CD8-positive, alpha-beta memory T cell (primary cell): Measurements from ENCODE around the gene SCGB1D4. TPM values are rescaled to one million over a fixed set of nuclear protein-coding genes. Genes with fewer than 3 reads are reported as not detected.
"Not testable (repeated sequence)": the region's sequence is repeated elsewhere in the genome, so short reads cannot be mapped to it uniquely, and the experiment has no call there.

Experiments used
- CTCF ChIA-PET: fragments of 350-600 bp; sonication (Branson Sonifier 250); formaldehyde crosslinking; loops from one replicate; lab custom pipeline; 2021; ENCODE audit warnings: antibody characterized with exemption; lab: Charles Lee
- POLR2A ChIA-PET: fragments of 350-600 bp; sonication (Branson Sonifier 250); formaldehyde crosslinking; loops from one replicate; lab custom pipeline; 2021; ENCODE audit warnings: antibody characterized with exemption; lab: Charles Lee
- DNase-seq, 5 donors: peaks; one replicate each; pipeline versions ENCODE4 v3.0.0 to v3.0.0-alpha.2; 2020 to 2022; ENCODE audit warnings: mixed read lengths in 1 of 5
- H3K27ac ChIP-seq: one replicate; pipeline ENCODE4 v1.7.0; 2013; ENCODE audit warnings: low read depth, mild to moderate bottlenecking, low read length, moderate library complexity
- H3K27me3 ChIP-seq: 2 replicates; pipeline ENCODE4 v1.7.0; 2013; ENCODE audit warnings: low read length, mild to moderate bottlenecking; ENCODE audit not compliant: insufficient read depth, poor library complexity, severe bottlenecking
- H3K36me3 ChIP-seq: 2 replicates; pipeline ENCODE4 v1.7.0; 2013; ENCODE audit warnings: mild to moderate bottlenecking, low read length, moderate library complexity; ENCODE audit not compliant: insufficient read depth
- H3K4me1 ChIP-seq: 2 replicates; pipeline ENCODE4 v1.7.0; 2013; ENCODE audit warnings: mild to moderate bottlenecking, low read length, moderate library complexity; ENCODE audit not compliant: insufficient read depth
- H3K4me3 ChIP-seq: 2 replicates; pipeline ENCODE4 v1.7.0; 2013; ENCODE audit warnings: mild to moderate bottlenecking, low read length
- H3K9me3 ChIP-seq: 2 replicates; pipeline ENCODE4 v1.7.0; 2013; ENCODE audit warnings: mild to moderate bottlenecking, low read length
- H3K27ac Mint-ChIP-seq, 8 donors: one replicate each; pipeline ENCODE4 v1.8.0; 2020 to 2021; ENCODE audit warnings: mixed read lengths in 8 of 8, mild to moderate bottlenecking in 6 of 8, inconsistent platforms in 3 of 8, moderate library complexity in 3 of 8
- H3K27me3 Mint-ChIP-seq, 2 donors: one replicate each; pipeline ENCODE4 v1.8.0; 2020 to 2021; ENCODE audit warnings: mixed read lengths in 2 of 2, mild to moderate bottlenecking in 1 of 2, moderate library complexity in 1 of 2
- H3K36me3 Mint-ChIP-seq, 3 donors: one replicate each; pipeline ENCODE4 v1.8.0; 2020 to 2021; ENCODE audit warnings: mixed read lengths in 3 of 3, inconsistent platforms in 1 of 3, mild to moderate bottlenecking in 1 of 3
- H3K4me1 Mint-ChIP-seq, 3 donors: one replicate each; pipeline ENCODE4 v1.8.0; 2020 to 2021; ENCODE audit warnings: mixed read lengths in 3 of 3, inconsistent platforms in 1 of 3, mild to moderate bottlenecking in 1 of 3
- H3K4me3 Mint-ChIP-seq, 7 donors: one replicate each; pipeline ENCODE4 v1.8.0; 2020 to 2021; ENCODE audit warnings: mixed read lengths in 7 of 7, mild to moderate bottlenecking in 6 of 7, moderate library complexity in 4 of 7, inconsistent platforms in 2 of 7
- H3K9me3 Mint-ChIP-seq, 5 donors: one replicate each; pipeline ENCODE4 v1.8.0; 2020 to 2022; ENCODE audit warnings: mixed read lengths in 5 of 5, mild to moderate bottlenecking in 3 of 5, moderate library complexity in 2 of 5, inconsistent platforms in 1 of 5
- polyA plus RNA-seq: library from polyadenylated mRNA; unstranded; fragments of 300-500 nt; fragmentation: Illumina TruSeq; gene quantifications from one replicate; pipeline ENCODE4 v1.2.3, GENCODE V29; 2021
- total RNA-seq, 2 experiments: library from RNA; stranded (reverse); gene quantifications; one replicate each; pipeline ENCODE4 v1.2.3, GENCODE V29; 2021

Gene SCGB1D4
- not detected for total RNA-seq
- not detected for polyA plus RNA-seq

GRCh38 chr11:62298975-62299374 is at the start of gene SCGB1D4:
SCGB1D4 (minus strand) TSS chr11:62299075; CDS start chr11:62299010, 65 bp downstream.
- Mint-ChIP-seq H3K4me3 (no peak within 1 kb of the TSS), H3K36me3 (no peaks in the 10 kb centered on the region), H3K9me3 (no peaks in the 10 kb centered on the region), H3K4me1 (no peaks in the 10 kb centered on the region), H3K27ac (peak within 1 kb of the TSS in 1 of 8 donors; percentile 44), H3K27me3 (peaks cover 16 to 54% of the 10 kb centered on the region in 2 donors)
- Histone ChIP-seq H3K27ac (no peak within 1 kb of the TSS), H3K4me1 (no peaks in the 10 kb centered on the region), H3K27me3 (no peaks in the 10 kb centered on the region), H3K36me3 (no peaks in the 10 kb centered on the region), H3K4me3 (no peak within 1 kb of the TSS), H3K9me3 (no peaks in the 10 kb centered on the region)
- no peak for DNase-seq
- ChIA-PET CTCF (interaction anchor here (3.0 kb wide), 1 partner anchor 12 kb away, joined by 15 read pairs; no protein-coding TSS in a partner anchor), POLR2A (no interaction called here)

DNA sequence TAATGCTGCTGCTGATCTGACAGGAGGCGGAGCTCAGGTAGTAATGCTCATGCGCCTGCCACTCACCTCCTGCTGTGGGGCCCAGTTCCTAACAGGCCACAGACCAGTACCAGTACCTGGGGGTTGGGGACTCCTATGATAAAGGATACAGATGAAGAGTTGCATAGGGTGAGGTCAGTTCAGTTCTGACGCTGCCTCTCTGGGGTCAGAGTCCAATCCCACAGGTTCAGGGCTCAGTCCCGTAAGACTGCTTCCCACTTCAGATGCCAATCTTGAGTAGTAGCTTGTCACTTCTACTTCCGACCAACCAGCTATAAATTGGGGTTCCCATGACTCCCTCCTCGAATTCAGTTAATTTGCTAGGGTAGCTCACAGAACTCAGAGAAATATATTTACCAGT is 47.0 kb upstream of the SCGB1D4 start:
- H3K27me3 ChIP-seq = no peaks in the 10 kb centered on the region
- peaks cover 0 to 1% (median 0%) of the 10 kb centered on the region in 3 donors for H3K36me3 Mint-ChIP-seq
- H3K27ac ChIP-seq = no peak overlapping the region
- peaks cover 0 to 2% of the 10 kb centered on the region in 2 donors for H3K27me3 Mint-ChIP-seq
- no peak for DNase-seq
- no peaks in the 10 kb centered on the region for H3K4me1 ChIP-seq
- no peaks in the 10 kb centered on the region for H3K4me1 Mint-ChIP-seq
- H3K36me3 ChIP-seq = no peaks in the 10 kb centered on the region
- no peaks in the 10 kb centered on the region for H3K9me3 Mint-ChIP-seq
- CTCF ChIA-PET = interaction anchor here (0.9 to 1.2 kb wide), 3 partner anchors 32 to 79 kb away, joined by 3 read pairs; no protein-coding TSS in a partner anchor
- H3K27ac Mint-ChIP-seq = no peak overlapping the region
- no peaks in the 10 kb centered on the region for H3K9me3 ChIP-seq
- POLR2A ChIA-PET = no interaction called here
- H3K4me3 Mint-ChIP-seq = no peak overlapping the region
- no peak overlapping the region for H3K4me3 ChIP-seq

GRCh38 chr11:62344210-62344609 is 45.3 kb upstream of the SCGB1D4 start:
- H3K27ac ChIP-seq = no peak overlapping the region
- H3K4me3 Mint-ChIP-seq = no peak overlapping the region
- peaks cover 0 to 2% of the 10 kb centered on the region in 2 donors for H3K27me3 Mint-ChIP-seq
- no peak overlapping the region for H3K4me3 ChIP-seq
- ChIA-PET CTCF (no interaction called here), POLR2A (interaction anchor here (1.0 kb wide), 1 partner anchor 23 kb away, joined by 3 read pairs; no protein-coding TSS in a partner anchor)
- no peak overlapping the region for H3K27ac Mint-ChIP-seq
- H3K4me1 Mint-ChIP-seq = peaks cover 0 to 4% (median 0%) of the 10 kb centered on the region in 3 donors
- H3K4me1 ChIP-seq = no peaks in the 10 kb centered on the region
- no peaks in the 10 kb centered on the region for H3K36me3 ChIP-seq
- no peak for DNase-seq
- H3K27me3 ChIP-seq = no peaks in the 10 kb centered on the region
- peaks cover 0 to 1% (median 0%) of the 10 kb centered on the region in 3 donors for H3K36me3 Mint-ChIP-seq
- no peaks in the 10 kb centered on the region for H3K9me3 ChIP-seq
- H3K9me3 Mint-ChIP-seq = no peaks in the 10 kb centered on the region

DNA sequence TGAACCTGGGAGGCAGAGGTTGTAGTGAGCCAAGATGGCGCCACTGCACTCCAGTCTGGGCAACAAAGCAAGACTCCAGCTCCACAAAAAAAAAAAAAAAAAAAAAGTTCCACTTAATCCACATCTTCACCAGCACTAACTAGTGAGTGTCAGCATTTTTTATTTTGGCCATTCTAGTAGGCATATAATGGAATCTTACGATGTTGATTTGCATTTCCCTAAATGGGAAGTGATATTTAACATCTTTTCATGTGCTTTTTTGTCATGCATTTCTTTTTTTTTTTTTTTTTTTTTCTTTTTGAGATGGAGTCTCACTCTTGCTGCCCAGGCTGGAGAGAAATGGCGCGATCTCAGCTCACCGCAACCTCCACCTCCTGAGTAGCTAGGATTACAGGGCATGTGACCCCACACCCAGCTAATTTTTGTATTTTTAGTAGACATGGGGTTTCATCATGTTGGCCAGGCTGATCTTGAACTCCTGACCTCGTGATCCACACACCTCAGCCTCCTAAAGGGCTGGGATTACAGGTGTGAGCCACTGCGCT is 44.8 kb upstream of the SCGB1D4 start:
- H3K4me3 Mint-ChIP-seq, H3K4me3 ChIP-seq, H3K4me1 Mint-ChIP-seq, H3K9me3 ChIP-seq, H3K27me3 ChIP-seq, H3K27me3 Mint-ChIP-seq, H3K9me3 Mint-ChIP-seq, H3K27ac ChIP-seq, H3K36me3 ChIP-seq, DNase-seq, H3K27ac Mint-ChIP-seq, CTCF ChIA-PET, H3K36me3 Mint-ChIP-seq, H3K4me1 ChIP-seq: not testable (repeated sequence)
- POLR2A ChIA-PET = interaction anchor here (1.0 kb wide), 1 partner anchor 24 kb away, joined by 3 read pairs; no protein-coding TSS in a partner anchor

DNA sequence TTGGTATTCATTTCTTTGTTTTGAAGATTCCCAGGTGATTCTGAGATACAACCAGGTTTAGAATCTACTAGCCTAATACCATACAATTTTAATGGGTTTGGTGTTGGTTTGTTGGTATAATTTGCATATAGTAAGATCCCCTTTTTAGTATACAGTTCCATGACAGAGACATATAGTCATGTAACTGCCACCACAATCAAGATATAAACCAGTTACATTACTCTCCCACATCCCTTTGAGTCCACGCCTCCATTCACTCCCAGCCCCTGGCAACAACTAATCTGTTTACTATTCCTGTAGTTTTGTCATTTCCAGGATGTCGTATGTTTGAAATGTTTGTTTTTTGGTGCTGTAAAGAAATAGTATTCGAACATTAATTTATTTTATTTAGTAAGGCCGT is 42.7 kb upstream of the SCGB1D4 start:
- Mint-ChIP-seq H3K27ac (no peak overlapping the region), H3K9me3 (no peaks in the 10 kb centered on the region), H3K4me1 (peaks cover 6 to 15% (median 12%) of the 10 kb centered on the region in 3 donors), H3K36me3 (peaks cover 0 to 2% (median 0%) of the 10 kb centered on the region in 3 donors), H3K4me3 (no peak overlapping the region), H3K27me3 (peaks cover 0 to 2% of the 10 kb centered on the region in 2 donors)
- DNase-seq = no peak
- Histone ChIP-seq H3K9me3 (no peaks in the 10 kb centered on the region), H3K4me1 (peaks cover 4% of the 10 kb centered on the region), H3K36me3 (no peaks in the 10 kb centered on the region), H3K4me3 (no peak overlapping the region), H3K27me3 (no peaks in the 10 kb centered on the region), H3K27ac (no peak overlapping the region)
- CTCF ChIA-PET = interaction anchor here (1.0 to 4.8 kb wide), 6 partner anchors 10 to 53 kb away, joined by 3 to 32 read pairs (median 5); no protein-coding TSS in a partner anchor
- POLR2A ChIA-PET = interaction anchor here (0.7 to 1.3 kb wide), 2 partner anchors 30 to 352 kb away, joined by 4 to 6 read pairs; no protein-coding TSS in a partner anchor

GRCh38 chr11:62340269-62340901 is 41.5 kb upstream of the SCGB1D4 start:
- Histone ChIP-seq H3K4me1 (peaks cover 4% of the 10 kb centered on the region), H3K36me3 (no peaks in the 10 kb centered on the region), H3K27ac (no peak overlapping the region), H3K27me3 (no peaks in the 10 kb centered on the region), H3K9me3 (no peaks in the 10 kb centered on the region), H3K4me3 (no peak overlapping the region)
- H3K4me3 Mint-ChIP-seq = peak overlapping the region in 2 of 7 donors; percentile 4 to 18
- H3K27me3 Mint-ChIP-seq = peaks cover 0 to 4% of the 10 kb centered on the region in 2 donors
- peak; percentile 33 to 76 (median 39) for DNase-seq
- peaks cover 0 to 2% (median 0%) of the 10 kb centered on the region in 3 donors for H3K36me3 Mint-ChIP-seq
- ChIA-PET CTCF (interaction anchor here (0.7 to 4.8 kb wide), 12 partner anchors 11 to 54 kb away, joined by 3 to 32 read pairs (median 4); no protein-coding TSS in a partner anchor), POLR2A (interaction anchor here (0.6 to 1.3 kb wide), 2 partner anchors 24 to 31 kb away, joined by 4 read pairs; no protein-coding TSS in a partner anchor)
- H3K4me1 Mint-ChIP-seq = peaks cover 8 to 19% (median 12%) of the 10 kb centered on the region in 3 donors
- no peaks in the 10 kb centered on the region for H3K9me3 Mint-ChIP-seq
- H3K27ac Mint-ChIP-seq = no peak overlapping the region

DNA sequence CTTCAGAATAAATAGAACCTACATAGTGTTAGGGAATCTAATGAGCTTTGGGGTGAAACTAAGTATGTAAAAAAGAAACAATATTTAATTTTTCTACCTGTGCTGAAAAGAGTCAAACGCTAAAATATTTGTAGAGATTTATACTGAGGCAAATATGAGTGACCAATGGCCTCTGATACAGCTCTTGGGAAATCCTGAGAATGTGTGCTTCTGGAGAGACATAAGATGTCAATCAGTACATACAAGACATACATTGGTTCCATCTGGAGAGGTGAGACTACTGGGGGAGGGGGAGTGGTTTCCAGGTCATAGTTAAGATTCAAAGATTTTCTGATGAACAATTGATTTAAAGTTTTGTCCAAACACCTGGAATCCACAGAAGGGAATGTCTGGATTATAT is 39.3 kb upstream of the SCGB1D4 start:
- DNase-seq = no peak
- Mint-ChIP-seq H3K36me3 (peaks cover 0 to 2% (median 0%) of the 10 kb centered on the region in 3 donors), H3K27ac (peak overlapping the region in 5 of 8 donors; percentile 1 to 90 (median 13)), H3K4me3 (peak overlapping the region; percentile 87 to 97 (median 89)), H3K4me1 (peaks cover 8 to 19% (median 12%) of the 10 kb centered on the region in 3 donors), H3K9me3 (no peaks in the 10 kb centered on the region), H3K27me3 (peaks cover under 1 to 6% of the 10 kb centered on the region in 2 donors)
- Histone ChIP-seq H3K36me3 (no peaks in the 10 kb centered on the region), H3K9me3 (no peaks in the 10 kb centered on the region), H3K4me1 (peaks cover 4% of the 10 kb centered on the region), H3K27ac (no peak overlapping the region), H3K27me3 (peaks cover 4% of the 10 kb centered on the region), H3K4me3 (peak overlapping the region; percentile 67)
- ChIA-PET POLR2A (interaction anchor here (0.6 kb wide), 1 partner anchor 50 kb away, joined by 4 read pairs; no protein-coding TSS in a partner anchor), CTCF (interaction anchor here (0.9 to 4.8 kb wide), 9 partner anchors 9 to 57 kb away, joined by 3 to 32 read pairs (median 5); no protein-coding TSS in a partner anchor)
